A549 (cell line): ENCODE measurements around the gene TRAF1. TPM values are rescaled to one million over a fixed set of nuclear protein-coding genes. Genes with fewer than 3 reads are reported as not detected.

Source experiments
- ATAC-seq, 2 experiments: fragments of 200-7000 bp in 1 of 2; fragments of >200 bp in 1 of 2; cut with Nextera tagmentation in 1 of 2; cut with Tn5 transposase in 1 of 2; 3 replicates each; pipeline versions ENCODE4 v1.8.0 to v1.9.1; 2018 to 2020; ENCODE audit warnings: mild to moderate bottlenecking in 1 of 2, moderate library complexity in 1 of 2
- CTCF ChIA-PET: fragments of 300-600 bp; sonication (Branson Sonifier 250); formaldehyde crosslinking; extraction: SDS; loops from one replicate; lab custom pipeline; 2021; ENCODE audit warnings: antibody characterized with exemption, inconsistent platforms; lab: Yijun Ruan, JAX
- POLR2A ChIA-PET: fragments of 350-600 bp; formaldehyde crosslinking; extraction: SDS; loops from one replicate; lab custom pipeline; 2021; ENCODE audit warnings: antibody characterized with exemption, inconsistent platforms; lab: Yijun Ruan, JAX
- DNase-seq, 2 experiments: peaks; one replicate each; pipeline versions ENCODE4 v3.0.0 to v3.0.0-alpha.2; 2011 to 2016; ENCODE audit warnings: low read depth in 1 of 2, low spot score in 1 of 2
- FAIRE-seq: peaks from 2 replicates; lab custom pipeline; 2011; peaks lifted over from hg19 to GRCh38; lab: Jason Lieb, UNC
- H3K27ac ChIP-seq, 2 experiments: fragments of >200 bp; sonication (Bioruptor Twin); formaldehyde crosslinking; 3 replicates each; pipeline ENCODE4 v1.5.1; 2016 to 2017
- H3K4me1 ChIP-seq: fragments of >200 bp; sonication (Bioruptor Twin); formaldehyde crosslinking; 3 replicates; pipeline ENCODE4 v1.6.1; 2016
- H3K4me2 ChIP-seq: fragments of >200 bp; sonication (Bioruptor Twin); formaldehyde crosslinking; 3 replicates; pipeline ENCODE4 v1.6.1; 2016
- H3K4me3 ChIP-seq: fragments of >200 bp; sonication (Bioruptor Twin); formaldehyde crosslinking; 3 replicates; pipeline ENCODE4 v1.5.1; 2016
- H3K9me3 ChIP-seq: fragments of >200 bp; sonication (Bioruptor Twin); formaldehyde crosslinking; 3 replicates; pipeline ENCODE4 v1.6.1; 2016
- BHLHE40 ChIP-seq: IDR thresholded peaks from 2 replicates; pipeline ENCODE4 v1.6.1; 2012; ENCODE audit warnings: low read depth, low read length, inconsistent platforms
- CBX8 ChIP-seq: fragments of 200-600 bp; sonication (generic); IDR thresholded peaks from 2 replicates; pipeline ENCODE4 v1.6.1; 2016
- CEBPB ChIP-seq, 2 experiments: fragments of >200 bp in 1 of 2; sonication (Bioruptor Twin) in 1 of 2; formaldehyde crosslinking in 1 of 2; IDR thresholded peaks; 2 replicates each; pipeline ENCODE4 v1.6.1; 2012 to 2016
- CHD2 ChIP-seq: fragments of 150-350 bp; IDR thresholded peaks from 2 replicates; pipeline ENCODE4 v1.6.1; 2014; ENCODE audit warnings: low read length; ENCODE audit not compliant: partially characterized antibody
- EHF ChIP-seq: fragments of 250-450 bp; sonication (Bioruptor Pico); IDR thresholded peaks from 2 replicates; pipeline ENCODE4 v1.5.0; 2020; ENCODE audit warnings: mild to moderate bottlenecking
- EHMT2 ChIP-seq: fragments of 200-600 bp; sonication (generic); IDR thresholded peaks from 2 replicates; pipeline ENCODE4 v1.6.1; 2016; ENCODE audit warnings: antibody characterized with exemption, low read depth, mild to moderate bottlenecking, moderate library complexity
- FOSL2 ChIP-seq, 2 experiments: fragments of 450-650 bp in 1 of 2; fragments of >200 bp in 1 of 2; sonication (Bioruptor Twin) in 1 of 2; formaldehyde crosslinking; IDR thresholded peaks; 2 replicates each; pipeline versions ENCODE4 v1.5.0 to v1.6.1; 2016 to 2020; ENCODE audit warnings: mild to moderate bottlenecking in 1 of 2, moderate library complexity in 1 of 2
- GATA3 ChIP-seq: IDR thresholded peaks from 2 replicates; pipeline ENCODE4 v1.6.1; 2012; ENCODE audit warnings: borderline replicate concordance
- HOXA7 ChIP-seq: fragments of 250-450 bp; sonication (Bioruptor Pico); IDR thresholded peaks from 2 replicates; pipeline ENCODE4 v1.5.0; 2020; ENCODE audit warnings: mild to moderate bottlenecking, moderate library complexity
- HOXB13 ChIP-seq: fragments of 250-450 bp; sonication (Bioruptor Pico); IDR thresholded peaks from 2 replicates; pipeline ENCODE4 v1.5.0; 2020; ENCODE audit warnings: low read depth, mild to moderate bottlenecking, moderate library complexity
- JUN ChIP-seq, 2 experiments: fragments of >200 bp; sonication (Bioruptor Twin); formaldehyde crosslinking; IDR thresholded peaks; 2 replicates in 1 of 2; 3 replicates in 1 of 2; pipeline ENCODE4 v1.6.1; 2016 to 2017
- KDM1A ChIP-seq: fragments of 200-600 bp; sonication (generic); IDR thresholded peaks from 2 replicates; pipeline ENCODE4 v1.6.1; 2016; ENCODE audit warnings: low read depth, mild to moderate bottlenecking
- MAFK ChIP-seq: fragments of 450-650 bp; IDR thresholded peaks from 2 replicates; pipeline ENCODE4 v1.6.1; 2014; ENCODE audit not compliant: partially characterized antibody
- MAZ ChIP-seq: fragments of 150-350 bp; IDR thresholded peaks from 2 replicates; pipeline ENCODE4 v1.6.1; 2014; ENCODE audit warnings: antibody characterized with exemption, low read depth, low read length, borderline replicate concordance
- RAD21 ChIP-seq, 2 experiments: fragments of >200 bp in 1 of 2; sonication (Bioruptor Twin) in 1 of 2; formaldehyde crosslinking in 1 of 2; IDR thresholded peaks in 1 of 2; conservative IDR thresholded peaks in 1 of 2; 2 replicates in 1 of 2; 3 replicates in 1 of 2; pipeline ENCODE4 v1.6.1; 2012 to 2018; ENCODE audit warnings: inconsistent platforms in 1 of 2
- RARB ChIP-seq: fragments of 250-450 bp; sonication (Bioruptor Pico); IDR thresholded peaks from 2 replicates; pipeline ENCODE4 v1.8.0; 2021; ENCODE audit warnings: mild to moderate bottlenecking, moderate library complexity
- RCOR1 ChIP-seq: fragments of 150-350 bp; IDR thresholded peaks from 2 replicates; pipeline ENCODE4 v1.6.1; 2014; ENCODE audit warnings: antibody characterized with exemption, low read length, low read depth
- RFX5 ChIP-seq: fragments of 450-650 bp; IDR thresholded peaks from 2 replicates; pipeline ENCODE4 v1.7.1; 2014; ENCODE audit warnings: antibody characterized with exemption, mild to moderate bottlenecking, moderate library complexity
- RNF2 ChIP-seq: fragments of 200-600 bp; sonication (generic); IDR thresholded peaks from 2 replicates; pipeline ENCODE4 v1.6.1; 2016; ENCODE audit warnings: low read depth, mild to moderate bottlenecking, antibody characterized with exemption, moderate library complexity, borderline replicate concordance
- SMC3 ChIP-seq: fragments of >200 bp; sonication (Bioruptor Twin); formaldehyde crosslinking; IDR thresholded peaks from 3 replicates; pipeline ENCODE4 v1.6.1; 2018; ENCODE audit warnings: inconsistent platforms
- SREBF2 ChIP-seq: fragments of 450-650 bp; IDR thresholded peaks from 2 replicates; pipeline ENCODE4 v1.6.1; 2014; ENCODE audit warnings: mild to moderate bottlenecking, moderate library complexity
- TFCP2L1 ChIP-seq: fragments of 250-450 bp; sonication (Bioruptor Pico); IDR thresholded peaks from 2 replicates; pipeline ENCODE4 v1.5.0; 2021; ENCODE audit warnings: mild to moderate bottlenecking
- TP53 ChIP-seq: fragments of 250-450 bp; sonication (Bioruptor Pico); IDR thresholded peaks from 2 replicates; pipeline ENCODE4 v1.5.0; 2021; ENCODE audit warnings: mild to moderate bottlenecking, moderate library complexity
- ZFP36 ChIP-seq: fragments of 450-650 bp; IDR thresholded peaks from 2 replicates; pipeline ENCODE4 v1.6.1; 2014; ENCODE audit warnings: borderline replicate concordance; ENCODE audit not compliant: partially characterized antibody
- ZNF302 ChIP-seq: fragments of 250-450 bp; sonication (Bioruptor Pico); IDR thresholded peaks from 2 replicates; pipeline ENCODE4 v1.9.0; 2021; ENCODE audit warnings: inconsistent platforms, mild to moderate bottlenecking, moderate library complexity
- ZSCAN20 ChIP-seq: fragments of 250-450 bp; sonication (Bioruptor Pico); IDR thresholded peaks from 2 replicates; pipeline ENCODE4 v1.8.0; 2022; ENCODE audit warnings: mild to moderate bottlenecking, moderate library complexity
- WGBS: methylation state at CpG from one replicate; pipeline ENCODE4 v1.1.6; 2017; ENCODE audit errors: missing lambda C conversion rate; 5-methylcytosine and 5-hydroxymethylcytosine counted together
- polyA plus RNA-seq, 4 experiments: library from polyadenylated mRNA; depleted of rRNA in 3 of 4; stranded (reverse); fragments of >200 nt; fragmentation: RNase III in 1 of 4; extraction: RNeasy Plus Mini Kit Qiagen cat#74134 plus additional on column Dnase treatment in 1 of 4; gene quantifications; 2 replicates in 3 of 4; 3 replicates in 1 of 4; pipeline ENCODE4 v1.2.3, GENCODE V29; 2011 to 2017
- TF ChIP-seq, protein P1 (sequence below): fragments of 150-350 bp; IDR thresholded peaks from 2 replicates; pipeline ENCODE4 v1.6.1; 2014; ENCODE audit warnings: low read depth, mild to moderate bottlenecking, low read length

TRAF1 gene
- polyA plus RNA-seq, 2 of the 4 experiments (the other 2 are of a cell fraction): 2.0 to 3.4 TPM

DNA sequence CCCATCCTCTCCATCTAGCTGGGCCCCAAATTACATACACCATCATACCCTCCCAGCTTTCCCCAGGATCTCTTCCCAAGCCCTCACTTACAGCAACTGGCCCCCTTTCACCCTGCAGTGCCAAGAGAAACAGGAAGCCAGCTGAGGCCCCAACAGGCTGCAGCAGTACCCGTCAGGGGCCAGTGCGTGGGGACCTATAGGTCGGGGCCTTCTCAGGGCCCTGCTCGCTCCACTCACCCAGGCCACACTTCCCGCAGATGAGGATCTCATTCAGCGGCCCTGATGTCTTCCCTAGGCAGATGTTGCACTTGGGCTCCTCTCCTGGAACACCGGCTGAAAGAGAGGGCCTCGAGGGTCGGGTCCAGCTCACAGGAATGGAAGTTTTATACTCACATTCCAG is 56.4 kb downstream of the TRAF1 start:
- 92% methylated on average over 9 of the region's 9 CpGs for WGBS
- Histone ChIP-seq H3K27ac (peak overlapping the region in 1 of 2 experiments; percentile 89; a peak in 2 of 6 replicates), H3K4me1 (peaks cover 42% of the 10 kb centered on the region)
- TF ChIP-seq JUN (IDR thresholded peaks at IDR 0.05) (no peak), ZNF302 (CRISPR knock-in tag) (no peak), CBX8 (no peak), RCOR1 (no peak), SREBF2 (no peak), EHF (no peak), RFX5 (no peak), RAD21 (conservative IDR thresholded peaks at IDR 0.05 in 1 of 2, IDR thresholded peaks at IDR 0.05 in 1 of 2) (no peak), EHMT2 (no peak), RNF2 (no peak), TFCP2L1 (no peak), GATA3 (no peak), HOXB13 (CRISPR knock-in tag) (no peak), RARB (CRISPR knock-in tag) (no peak)
- TF ChIP-seq, all 56 proteins: peak for 0
- DNase-seq (no peak), ATAC-seq (no peak), FAIRE-seq (no peak)
- no peaks in the 10 kb centered on the region for H3K9me3 ChIP-seq
- ChIA-PET POLR2A (interaction anchor here (2.4 kb wide), 1 partner anchor 77 kb away, joined by 17 read pairs; the partner anchor contains the start of gene FBXW2), CTCF (interaction anchor here (1.0 to 3.6 kb wide), 12 partner anchors 12 to 116 kb away, joined by 3 to 18 read pairs (median 5); no protein-coding TSS in a partner anchor)
- H3K4me3 ChIP-seq: no peak overlapping the region
- H3K4me2 ChIP-seq: no peak overlapping the region

GRCh38 chr9:120869726-120870125 is 56.9 kb downstream of the TRAF1 start:
- peak overlapping the region; percentile 75 to 89; a peak in 4 of 6 replicates for H3K27ac ChIP-seq
- peaks cover 37% of the 10 kb centered on the region for H3K4me1 ChIP-seq
- H3K4me3 ChIP-seq: no peak overlapping the region
- peak overlapping the region; percentile 92 for H3K4me2 ChIP-seq
- 94% methylated on average over 10 of the region's 10 CpGs for WGBS
- FAIRE-seq: no peak
- H3K9me3 ChIP-seq: no peaks in the 10 kb centered on the region
- no peak for ATAC-seq
- ChIA-PET CTCF (interaction anchor here (0.9 to 3.6 kb wide), 16 partner anchors 12 to 186 kb away, joined by 3 to 18 read pairs (median 4); no protein-coding TSS in a partner anchor), POLR2A (interaction anchor here (2.4 kb wide), 1 partner anchor 76 kb away, joined by 17 read pairs; the partner anchor contains the start of gene FBXW2)
- DNase-seq: no peak
- peak; percentile 63 for TF ChIP-seq MAFK
- no peak for TF ChIP-seq TP53
- no peak for TF ChIP-seq SREBF2
- TF ChIP-seq HOXA7: no peak

DNA sequence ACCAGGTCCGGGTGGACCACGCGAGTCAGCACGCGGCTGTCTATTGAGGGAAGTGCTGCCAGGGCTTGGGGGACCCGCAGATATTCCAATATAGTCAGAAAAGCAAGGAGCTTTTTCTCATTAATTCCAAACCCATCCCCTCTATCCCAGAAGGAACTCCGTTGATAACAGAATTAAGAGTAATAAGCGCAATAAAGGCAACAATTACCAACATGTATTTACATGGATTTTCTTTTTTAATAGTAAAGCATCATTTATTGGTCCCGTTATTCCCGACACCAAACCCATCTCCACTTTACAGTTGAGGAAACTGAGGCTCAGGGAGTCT is 57.3 kb downstream of the TRAF1 start:
- POLR2A ChIA-PET: interaction anchor here (2.4 kb wide), 1 partner anchor 76 kb away, joined by 17 read pairs; the partner anchor contains the start of gene FBXW2
- peak overlapping the region; percentile 75 to 89 for H3K27ac ChIP-seq
- CTCF ChIA-PET: interaction anchor here (0.9 to 3.6 kb wide), 15 partner anchors 11 to 191 kb away, joined by 3 to 18 read pairs (median 4); no protein-coding TSS in a partner anchor
- H3K4me1 ChIP-seq: peaks cover 33% of the 10 kb centered on the region
- DNase-seq (no peak), FAIRE-seq (no peak), ATAC-seq (no peak)
- H3K4me3 ChIP-seq: peak overlapping the region; percentile 38
- peak overlapping the region; percentile 92 for H3K4me2 ChIP-seq
- no peaks in the 10 kb centered on the region for H3K9me3 ChIP-seq
- TF ChIP-seq CHD2 (no peak), TP53 (no peak), KDM1A (no peak), TFCP2L1 (no peak), FOSL2 (IDR thresholded peaks at IDR 0.05) (no peak), FOSL2 (CRISPR knock-in tag; IDR thresholded peaks at IDR 0.05) (no peak), ZFP36 (no peak), BHLHE40 (no peak), CBX8 (no peak), CEBPB (IDR thresholded peaks at IDR 0.05) (no peak), MAZ (no peak), SMC3 (no peak), JUN (IDR thresholded peaks at IDR 0.05) (no peak), ZSCAN20 (no peak)
- TF ChIP-seq, protein P1, sequence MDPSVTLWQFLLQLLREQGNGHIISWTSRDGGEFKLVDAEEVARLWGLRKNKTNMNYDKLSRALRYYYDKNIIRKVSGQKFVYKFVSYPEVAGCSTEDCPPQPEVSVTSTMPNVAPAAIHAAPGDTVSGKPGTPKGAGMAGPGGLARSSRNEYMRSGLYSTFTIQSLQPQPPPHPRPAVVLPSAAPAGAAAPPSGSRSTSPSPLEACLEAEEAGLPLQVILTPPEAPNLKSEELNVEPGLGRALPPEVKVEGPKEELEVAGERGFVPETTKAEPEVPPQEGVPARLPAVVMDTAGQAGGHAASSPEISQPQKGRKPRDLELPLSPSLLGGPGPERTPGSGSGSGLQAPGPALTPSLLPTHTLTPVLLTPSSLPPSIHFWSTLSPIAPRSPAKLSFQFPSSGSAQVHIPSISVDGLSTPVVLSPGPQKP: no peak
- WGBS: 32% methylated on average over 10 of the region's 10 CpGs
